GM04503 (cell line): ENCODE results near the gene LCE3B.
"Not testable (repeated sequence)": the region's sequence is repeated elsewhere in the genome, so short reads cannot be mapped to it uniquely, and the experiment has no call there.

ENCODE experiments used
- DNase-seq: peaks from one replicate; pipeline ENCODE4 v3.0.0-alpha.2; 2012; ENCODE audit warnings: low read depth

LCE3B gene

GRCh38 chr1:152613511-152613910, at the start of gene LCE3B:
LCE3B (plus strand) TSS chr1:152613811; CDS start chr1:152613811, 0 bp downstream.
- no peak for DNase-seq

- DNase-seq, result no peak
Observed at GRCh38 chr1:152565115-152565514, 48.5 kb upstream of the LCE3B start.

GRCh38 chr1:152565535-152566215, 47.9 kb upstream of the LCE3B start:
- DNase-seq, result no peak

GRCh38 chr1:152566681-152567080, 46.9 kb upstream of the LCE3B start, which contains the start of gene LCE3E:
LCE3E (minus strand) TSS chr1:152566780; CDS start chr1:152566208, 572 bp downstream.
- DNase-seq, result no peak

GRCh38 chr1:152577168-152577567, 36.4 kb upstream of the LCE3B start:
- no peak for DNase-seq

GRCh38 chr1:152579526-152579925, 34.1 kb upstream of the LCE3B start:
- not testable (repeated sequence) for DNase-seq

GRCh38 chr1:152580433-152580832, 33.2 kb upstream of the LCE3B start, which contains the start of gene LCE3D:
LCE3D (minus strand) TSS chr1:152580516; CDS start chr1:152579936, 580 bp downstream.
- no peak for DNase-seq

GRCh38 chr1:152582647-152583046, 31.0 kb upstream of the LCE3B start:
- DNase-seq, result no peak

GRCh38 chr1:152585586-152585985, 28.0 kb upstream of the LCE3B start:
- no peak for DNase-seq

- DNase-seq, result no peak
Observed at GRCh38 chr1:152596986-152597385, 16.6 kb upstream of the LCE3B start.

- DNase-seq, result no peak
Observed at GRCh38 chr1:152599934-152600333, 13.7 kb upstream of the LCE3B start, which contains the start of gene LCE3C. LCE3C (plus strand) TSS chr1:152600234; CDS start chr1:152600732, 498 bp downstream.

GRCh38 chr1:152621993-152622392, 8.4 kb downstream of the LCE3B start:
- DNase-seq, result no peak

- no peak for DNase-seq
Observed at GRCh38 chr1:152622803-152623202, 9.2 kb downstream of the LCE3B start, which contains the start of gene LCE3A. LCE3A (minus strand) TSS chr1:152623103; CDS start chr1:152623103, 0 bp downstream.

GRCh38 chr1:152623203-152623844, 9.7 kb downstream of the LCE3B start:
- DNase-seq, result no peak

GRCh38 chr1:152626744-152627143, 13.1 kb downstream of the LCE3B start:
- DNase-seq, result no peak

- DNase-seq, result no peak
Observed at GRCh38 chr1:152630596-152630995, 17.0 kb downstream of the LCE3B start.

- no peak for DNase-seq
Observed at GRCh38 chr1:152640351-152640750, 26.7 kb downstream of the LCE3B start.

GRCh38 chr1:152643945-152644344, 30.3 kb downstream of the LCE3B start:
- no peak for DNase-seq

GRCh38 chr1:152645146-152645545, 31.5 kb downstream of the LCE3B start:
- no peak for DNase-seq

GRCh38 chr1:152646656-152647055, 33.0 kb downstream of the LCE3B start:
- DNase-seq, result no peak

GRCh38 chr1:152654110-152654509, 40.5 kb downstream of the LCE3B start:
- DNase-seq, result no peak

- no peak for DNase-seq
Observed at GRCh38 chr1:152656459-152656858, 42.8 kb downstream of the LCE3B start.

GRCh38 chr1:152657677-152658076, 44.1 kb downstream of the LCE3B start:
- DNase-seq, result no peak
